Measurements from ENCODE around the gene QRICH2. TPM values are rescaled to one million over a fixed set of nuclear protein-coding genes. Genes with fewer than 3 reads are reported as not detected.

Gene QRICH2
- total and polyA plus RNA-seq, 2 donors from 2014 or later = 2.0 to 2.5 TPM

GRCh38 chr17:76264755-76265623 lies 43.1 kb downstream of the QRICH2 start, which contains the start of gene UBALD2:
UBALD2 (plus strand) TSS chr17:76265348; CDS start chr17:76265506, 158 bp downstream.
- H3K9me3 ChIP-seq (ENCODE audit: control insufficient read depth in 2 of 3, insufficient read depth in 1 of 3, low read length in 3 of 3) = no peaks in the 10 kb centered on the region
- H3K36me3 ChIP-seq (ENCODE audit: control insufficient read depth in 2 of 3, insufficient read depth in 3 of 3, low read length in 3 of 3) = no peaks in the 10 kb centered on the region
- H3K4me3 ChIP-seq (ENCODE audit: low read length in 3 of 3) = peak within 1 kb of the TSS; percentile 64 to 87 (median 72)
- intact Hi-C loops (cut with DNase I) = no loop called here
- peak; percentile 99 to 100 (median 99) for DNase-seq
- TF ChIP-seq CTCF (IDR thresholded peaks at IDR 0.05; ENCODE audit: borderline replicate concordance, extremely low read depth, insufficient read depth) = no peak
- peak within 1 kb of the TSS; percentile 82 to 92 for H3K27ac ChIP-seq (ENCODE audit: low read depth in 2 of 2, low read length in 2 of 2)
- FAIRE-seq = peak; percentile 90
- H3K4me1 ChIP-seq (ENCODE audit: control insufficient read depth in 2 of 3, insufficient read depth in 2 of 3, low read depth in 1 of 3, low read length in 3 of 3) = peaks cover 10 to 46% (median 35%) of the 10 kb centered on the region in 3 donors
- H3K9ac ChIP-seq (ENCODE audit: low read length in 3 of 3) = peak within 1 kb of the TSS; percentile 48 to 74 (median 50)
- no peaks in the 10 kb centered on the region for H3K27me3 ChIP-seq (ENCODE audit: control insufficient read depth, insufficient read depth, low read length)

- no peaks in the 10 kb centered on the region for H3K9me3 ChIP-seq (ENCODE audit: control insufficient read depth in 2 of 3, insufficient read depth in 1 of 3, low read length in 3 of 3)
- intact Hi-C loops (cut with DNase I) = no loop called here
- H3K9ac ChIP-seq (ENCODE audit: low read length in 3 of 3) = peak overlapping the region in 2 of 3 donors; percentile 8 to 13
- no peak for TF ChIP-seq CTCF (IDR thresholded peaks at IDR 0.05; ENCODE audit: borderline replicate concordance, extremely low read depth, insufficient read depth)
- no peaks in the 10 kb centered on the region for H3K36me3 ChIP-seq (ENCODE audit: control insufficient read depth in 2 of 3, insufficient read depth in 3 of 3, low read length in 3 of 3)
- peak overlapping the region in 1 of 2 donors; percentile 76 for H3K27ac ChIP-seq (ENCODE audit: low read depth in 2 of 2, low read length in 2 of 2)
- peak overlapping the region in 2 of 3 donors; percentile 5 to 42 for H3K4me3 ChIP-seq (ENCODE audit: low read length in 3 of 3)
- DNase-seq (no peak), FAIRE-seq (no peak)
- peaks cover 10 to 42% (median 34%) of the 10 kb centered on the region in 3 donors for H3K4me1 ChIP-seq (ENCODE audit: control insufficient read depth in 2 of 3, insufficient read depth in 2 of 3, low read depth in 1 of 3, low read length in 3 of 3)
- no peaks in the 10 kb centered on the region for H3K27me3 ChIP-seq (ENCODE audit: control insufficient read depth, insufficient read depth, low read length)
These were observed 43.7 kb downstream of the QRICH2 start for GRCh38 chr17:76264425-76264754.

- no peak for TF ChIP-seq CTCF (IDR thresholded peaks at IDR 0.05; ENCODE audit: borderline replicate concordance, extremely low read depth, insufficient read depth)
- Histone ChIP-seq H3K4me3 (ENCODE audit: low read length in 3 of 3) (no peak overlapping the region), H3K9ac (ENCODE audit: low read length in 3 of 3) (no peak overlapping the region), H3K36me3 (ENCODE audit: control insufficient read depth in 2 of 3, insufficient read depth in 3 of 3, low read length in 3 of 3) (no peaks in the 10 kb centered on the region), H3K27me3 (ENCODE audit: control insufficient read depth, insufficient read depth, low read length) (no peaks in the 10 kb centered on the region), H3K4me1 (ENCODE audit: control insufficient read depth in 2 of 3, insufficient read depth in 2 of 3, low read depth in 1 of 3, low read length in 3 of 3) (peaks cover 10 to 37% (median 29%) of the 10 kb centered on the region in 3 donors), H3K9me3 (ENCODE audit: control insufficient read depth in 2 of 3, insufficient read depth in 1 of 3, low read length in 3 of 3) (no peaks in the 10 kb centered on the region), H3K27ac (ENCODE audit: low read depth in 2 of 2, low read length in 2 of 2) (peak overlapping the region; percentile 63 to 76)
- no peak for FAIRE-seq
- intact Hi-C loops (cut with DNase I) = no loop called here
- no peak for DNase-seq
These were observed 44.2 kb downstream of the QRICH2 start for GRCh38 chr17:76263896-76264295.
